Activated CD4-positive, alpha-beta T cell treated with anti-CD3 and anti-CD28 coated beads for 48 hours (primary cell): Measurements from ENCODE around the gene MRPL2.
A peak's percentile ranks its signal among the peaks of the same experiment; 100 is the strongest.

Experiments used
- DNase-seq: peaks from one replicate; pipeline ENCODE4 v3.0.0-alpha.2; 2020

Gene MRPL2

GRCh38 chr6:43016943-43017334 lies 42.3 kb downstream of the MRPL2 start:
- no peak for DNase-seq

GRCh38 chr6:43016176-43016942 lies 42.9 kb downstream of the MRPL2 start:
- no peak for DNase-seq

GRCh38 chr6:43014434-43014909 lies 44.8 kb downstream of the MRPL2 start:
- no peak for DNase-seq

- peak; percentile 99 for DNase-seq
Measured at GRCh38 chr6:43013843-43014433, 45.3 kb downstream of the MRPL2 start, which contains the start of the genes KLHDC3 and MEA1. Gene KLHDC3, plus strand, starts transcription at chr6:43014249. Its CDS starts 2,944 bp downstream, at chr6:43017193. Gene MEA1, minus strand, starts transcription at chr6:43013946. Its CDS starts 133 bp downstream, at chr6:43013813.

GRCh38 chr6:43013097-43013842 lies 46.0 kb downstream of the MRPL2 start:
- no peak for DNase-seq

DNA sequence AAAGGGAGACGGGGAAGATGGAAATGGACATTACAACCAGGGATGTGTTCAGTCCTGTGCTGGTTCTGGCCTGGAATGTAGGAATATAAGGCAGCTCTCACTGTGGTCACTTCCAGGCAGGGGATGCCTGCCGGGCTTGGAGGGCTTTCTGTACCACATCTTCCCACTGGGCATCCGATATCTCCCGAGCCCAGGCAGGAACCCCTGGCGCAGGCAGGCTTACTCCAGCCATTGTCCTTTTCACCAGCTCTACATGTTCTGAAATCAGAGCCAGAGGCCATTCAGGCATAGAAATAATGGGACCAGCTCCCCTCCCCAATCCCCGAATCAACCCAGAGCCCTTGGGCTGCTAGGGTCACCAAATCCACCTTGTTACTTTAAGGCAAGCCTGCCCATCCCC lies 46.9 kb downstream of the MRPL2 start:
- no peak for DNase-seq

- DNase-seq, result no peak
Measured at GRCh38 chr6:43011207-43011606, 48.0 kb downstream of the MRPL2 start.

DNA sequence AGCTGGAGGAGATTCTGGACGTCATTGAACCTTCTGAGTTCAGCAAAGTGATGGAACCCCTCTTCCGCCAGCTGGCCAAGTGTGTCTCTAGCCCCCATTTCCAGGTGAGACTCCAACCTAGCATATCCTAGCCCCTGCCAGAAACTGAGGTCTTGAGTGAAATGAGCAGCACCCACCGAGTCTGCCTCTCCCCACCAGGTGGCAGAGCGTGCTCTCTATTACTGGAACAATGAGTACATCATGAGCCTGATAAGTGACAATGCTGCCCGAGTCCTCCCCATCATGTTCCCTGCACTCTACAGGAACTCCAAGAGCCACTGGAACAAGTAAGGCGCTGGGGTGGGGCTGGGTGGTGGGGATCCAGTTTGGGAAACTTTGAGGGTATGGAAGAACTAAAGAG lies 50.1 kb downstream of the MRPL2 start:
- peak; percentile 53 for DNase-seq

DNA sequence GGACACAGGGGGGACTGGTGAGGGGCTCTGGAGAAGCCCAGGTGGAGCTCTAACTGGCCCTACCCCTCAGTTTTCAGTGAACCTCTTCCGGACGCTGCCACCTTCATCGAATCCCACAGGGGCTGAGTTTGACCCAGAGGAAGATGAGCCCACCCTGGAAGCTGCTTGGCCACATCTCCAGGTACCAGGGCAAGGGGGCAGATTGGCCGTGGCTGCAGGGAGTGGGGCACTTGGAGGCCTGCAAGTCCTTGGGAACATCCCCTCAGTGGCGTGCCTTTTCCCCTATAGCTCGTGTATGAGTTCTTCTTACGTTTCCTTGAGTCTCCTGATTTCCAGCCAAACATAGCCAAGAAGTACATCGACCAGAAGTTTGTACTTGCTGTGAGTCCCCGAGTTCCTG lies 52.1 kb downstream of the MRPL2 start:
- DNase-seq, result no peak

- no peak for DNase-seq
Measured at GRCh38 chr6:43006251-43006650, 53.0 kb downstream of the MRPL2 start.

- DNase-seq, result no peak
Measured at GRCh38 chr6:43005844-43006243, 53.4 kb downstream of the MRPL2 start.
